Stimulated activated CD4-positive, alpha-beta T cell treated with anti-CD3 and anti-CD28 coated beads, Interleukin-2, amount 100 ng/mL, for 4 hours (primary cell): ENCODE measurements around the gene LGALS12.
"Not testable (repeated sequence)": the region's sequence is repeated elsewhere in the genome, so short reads cannot be mapped to it uniquely, and the experiment has no call there.

Source experiments
- DNase-seq: peaks from one replicate; pipeline ENCODE4 v3.0.0-alpha.2; 2020; ENCODE audit warnings: low read depth

LGALS12 gene

GRCh38 chr11:63504933-63505586 is 824 bp upstream of the LGALS12 start:
- DNase-seq = no peak

- DNase-seq = no peak
These were observed 992 bp downstream of the LGALS12 start for GRCh38 chr11:63506876-63507275.

GRCh38 chr11:63507511-63507910 is 1.6 kb downstream of the LGALS12 start:
- DNase-seq = no peak

GRCh38 chr11:63508009-63508408 is 2.1 kb downstream of the LGALS12 start:
- DNase-seq = no peak

GRCh38 chr11:63508745-63509144 is 2.9 kb downstream of the LGALS12 start:
- no peak for DNase-seq

- no peak for DNase-seq
These were observed 4.6 kb downstream of the LGALS12 start for GRCh38 chr11:63510360-63511047.

GRCh38 chr11:63511048-63511748 is 5.3 kb downstream of the LGALS12 start:
- DNase-seq = no peak

- DNase-seq = no peak
These were observed 6.9 kb downstream of the LGALS12 start for GRCh38 chr11:63512816-63513215.

- DNase-seq = no peak
These were observed 10.2 kb downstream of the LGALS12 start for GRCh38 chr11:63516109-63516508.

- no peak for DNase-seq
These were observed 11.3 kb downstream of the LGALS12 start for GRCh38 chr11:63517156-63517555.

- no peak for DNase-seq
These were observed 12.7 kb downstream of the LGALS12 start for GRCh38 chr11:63518548-63518947.

- DNase-seq = no peak
These were observed 14.8 kb downstream of the LGALS12 start for GRCh38 chr11:63520606-63521170.

- DNase-seq = no peak
These were observed 16.0 kb downstream of the LGALS12 start for GRCh38 chr11:63521896-63522295.

- DNase-seq = no peak
These were observed 17.3 kb downstream of the LGALS12 start for GRCh38 chr11:63523151-63523550.

- no peak for DNase-seq
These were observed 21.8 kb downstream of the LGALS12 start for GRCh38 chr11:63527667-63528066.

GRCh38 chr11:63528156-63528555 is 22.3 kb downstream of the LGALS12 start:
- DNase-seq = not testable (repeated sequence)

- not testable (repeated sequence) for DNase-seq
These were observed 22.9 kb downstream of the LGALS12 start for GRCh38 chr11:63528729-63529278.

GRCh38 chr11:63529373-63529772 is 23.5 kb downstream of the LGALS12 start:
- not testable (repeated sequence) for DNase-seq

- DNase-seq = no peak
These were observed 24.1 kb downstream of the LGALS12 start for GRCh38 chr11:63530021-63530420.

- DNase-seq = not testable (repeated sequence)
These were observed 25.3 kb downstream of the LGALS12 start for GRCh38 chr11:63531074-63531792.

GRCh38 chr11:63532117-63532516 is 26.2 kb downstream of the LGALS12 start:
- no peak for DNase-seq
